ENCODE measurements around the gene ADAMTS9.

The ADAMTS9 gene

GRCh38 chr3:64470436-64470835, 217.4 kb downstream of the ADAMTS9 start:
- H3K27ac ChIP-seq, result no peak overlapping the region
- no peaks in the 10 kb centered on the region for H3K9me3 ChIP-seq (ENCODE audit: control insufficient read depth, low read length)
- no peaks in the 10 kb centered on the region for H3K4me1 ChIP-seq
- H3K4me3 ChIP-seq (ENCODE audit: low read depth, low read length), result no peak overlapping the region
- TF ChIP-seq CTCF (IDR thresholded peaks at IDR 0.05), result no peak
- no peaks in the 10 kb centered on the region for H3K27me3 ChIP-seq (ENCODE audit: control insufficient read depth, insufficient read depth, low read length)
- no peaks in the 10 kb centered on the region for H3K36me3 ChIP-seq (ENCODE audit: control insufficient read depth, insufficient read depth, low read length)
- no peak overlapping the region for H3K4me2 ChIP-seq (ENCODE audit: low read length)
- no peaks in the 10 kb centered on the region for H3K79me2 ChIP-seq
- no peak overlapping the region for H2AFZ ChIP-seq
- H3K9ac ChIP-seq, result no peak overlapping the region

- Histone ChIP-seq H3K9me3 (ENCODE audit: control insufficient read depth, low read length) (no peaks in the 10 kb centered on the region), H3K4me3 (ENCODE audit: low read depth, low read length) (no peak overlapping the region), H3K27me3 (ENCODE audit: control insufficient read depth, insufficient read depth, low read length) (no peaks in the 10 kb centered on the region), H3K79me2 (no peaks in the 10 kb centered on the region), H3K27ac (no peak overlapping the region), H3K4me1 (no peaks in the 10 kb centered on the region), H3K4me2 (ENCODE audit: low read length) (no peak overlapping the region), H2AFZ (no peak overlapping the region), H3K9ac (no peak overlapping the region), H3K36me3 (ENCODE audit: control insufficient read depth, insufficient read depth, low read length) (no peaks in the 10 kb centered on the region)
- no peak for TF ChIP-seq CTCF (IDR thresholded peaks at IDR 0.05)
These were observed 220.4 kb downstream of the ADAMTS9 start for GRCh38 chr3:64467255-64467944.

Measured in parathyroid adenoma (tissue), 2 donors.